Measurements from ENCODE around the gene PAPSS1. TPM values are rescaled to one million over a fixed set of nuclear protein-coding genes. Genes with fewer than 3 reads are reported as not detected.

The PAPSS1 gene
- total RNA-seq, 3 donors from 2014 or later (not counting 1 experiment from before 2014, with no cell fraction given), result 10.2 to 21.3 (median 12.9) TPM

- Histone ChIP-seq H3K36me3 (ENCODE audit: control insufficient read depth, insufficient read depth, low read length) (no peaks in the 10 kb centered on the region), H3K27me3 (ENCODE audit: control insufficient read depth, insufficient read depth, low read length) (no peaks in the 10 kb centered on the region), H3K9me3 (ENCODE audit: control insufficient read depth, insufficient read depth, low read length) (no peaks in the 10 kb centered on the region), H3K27ac (ENCODE audit: low read length) (no peak overlapping the region), H3K4me1 (ENCODE audit: control insufficient read depth, insufficient read depth, low read length) (no peaks in the 10 kb centered on the region), H3K4me3 (ENCODE audit: low read length) (no peak overlapping the region)
- WGBS (ENCODE audit: insufficient coverage), result 100% methylated on average over 3 of the region's 4 CpGs
- Mint-ChIP-seq H3K27ac (no peak overlapping the region), H3K27me3 (ENCODE audit: low read depth in 2 of 2) (no peaks in the 10 kb centered on the region), H3K9me3 (no peaks in the 10 kb centered on the region), H3K4me3 (no peak overlapping the region), H3K4me1 (no peaks in the 10 kb centered on the region), H3K36me3 (no peaks in the 10 kb centered on the region)
- TF ChIP-seq CTCF (IDR thresholded peaks at IDR 0.05), result no peak
- DNase-seq, result no peak
- no peak for ATAC-seq
- intact Hi-C loops (cut with micrococcal nuclease), result no loop called here
Observed at GRCh38 chr4:107603430-107603829, 116.6 kb downstream of the PAPSS1 start.

- DNase-seq, result no peak
- H3K9me3 ChIP-seq (ENCODE audit: control insufficient read depth, insufficient read depth, low read length), result no peaks in the 10 kb centered on the region
Observed at GRCh38 chr4:107600983-107601382, 119.1 kb downstream of the PAPSS1 start.

GRCh38 chr4:107600436-107600835, 119.6 kb downstream of the PAPSS1 start:
- Mint-ChIP-seq H3K27ac (no peak overlapping the region), H3K4me1 (no peaks in the 10 kb centered on the region), H3K4me3 (no peak overlapping the region), H3K9me3 (no peaks in the 10 kb centered on the region), H3K36me3 (no peaks in the 10 kb centered on the region), H3K27me3 (ENCODE audit: low read depth in 2 of 2) (no peaks in the 10 kb centered on the region)
- Histone ChIP-seq H3K27ac (ENCODE audit: low read length) (no peak overlapping the region), H3K4me1 (ENCODE audit: control insufficient read depth, insufficient read depth, low read length) (no peaks in the 10 kb centered on the region), H3K36me3 (ENCODE audit: control insufficient read depth, insufficient read depth, low read length) (no peaks in the 10 kb centered on the region), H3K27me3 (ENCODE audit: control insufficient read depth, insufficient read depth, low read length) (no peaks in the 10 kb centered on the region), H3K4me3 (ENCODE audit: low read length) (no peak overlapping the region), H3K9me3 (ENCODE audit: control insufficient read depth, insufficient read depth, low read length) (no peaks in the 10 kb centered on the region)
- WGBS (ENCODE audit: insufficient coverage), result 83% methylated on average over 2 of the region's 2 CpGs
- no peak for ATAC-seq
- intact Hi-C loops (cut with micrococcal nuclease), result no loop called here
- no peak for TF ChIP-seq CTCF (IDR thresholded peaks at IDR 0.05)
- DNase-seq, result no peak

More at GRCh38 chr4:107600983-107601382, 119.1 kb downstream of the PAPSS1 start:
- Histone ChIP-seq H3K27ac (ENCODE audit: low read length) (no peak overlapping the region), H3K36me3 (ENCODE audit: control insufficient read depth, insufficient read depth, low read length) (no peaks in the 10 kb centered on the region), H3K27me3 (ENCODE audit: control insufficient read depth, insufficient read depth, low read length) (no peaks in the 10 kb centered on the region), H3K4me3 (ENCODE audit: low read length) (no peak overlapping the region), H3K4me1 (ENCODE audit: control insufficient read depth, insufficient read depth, low read length) (no peaks in the 10 kb centered on the region)
- TF ChIP-seq CTCF (IDR thresholded peaks at IDR 0.05), result no peak
- Mint-ChIP-seq H3K4me3 (no peak overlapping the region), H3K27ac (no peak overlapping the region), H3K9me3 (no peaks in the 10 kb centered on the region), H3K36me3 (no peaks in the 10 kb centered on the region), H3K4me1 (no peaks in the 10 kb centered on the region), H3K27me3 (ENCODE audit: low read depth in 2 of 2) (no peaks in the 10 kb centered on the region)
- no peak for ATAC-seq
- intact Hi-C loops (cut with micrococcal nuclease), result no loop called here

GRCh38 chr4:107599841-107600240, 120.2 kb downstream of the PAPSS1 start:
- ATAC-seq (no peak), DNase-seq (no peak)
- 87% methylated on average over 3 of the region's 3 CpGs for WGBS (ENCODE audit: insufficient coverage)
- no peaks in the 10 kb centered on the region for H3K4me1 Mint-ChIP-seq
- Histone ChIP-seq H3K4me1 (ENCODE audit: control insufficient read depth, insufficient read depth, low read length) (no peaks in the 10 kb centered on the region), H3K36me3 (ENCODE audit: control insufficient read depth, insufficient read depth, low read length) (no peaks in the 10 kb centered on the region), H3K27me3 (ENCODE audit: control insufficient read depth, insufficient read depth, low read length) (no peaks in the 10 kb centered on the region), H3K27ac (ENCODE audit: low read length) (no peak overlapping the region), H3K4me3 (ENCODE audit: low read length) (no peak overlapping the region), H3K9me3 (ENCODE audit: control insufficient read depth, insufficient read depth, low read length) (no peaks in the 10 kb centered on the region)
- no peak for TF ChIP-seq CTCF (IDR thresholded peaks at IDR 0.05)
- no peak overlapping the region for H3K27ac Mint-ChIP-seq
- intact Hi-C loops (cut with micrococcal nuclease), result no loop called here
- no peak overlapping the region for H3K4me3 Mint-ChIP-seq
- no peaks in the 10 kb centered on the region for H3K9me3 Mint-ChIP-seq
- no peaks in the 10 kb centered on the region for H3K27me3 Mint-ChIP-seq (ENCODE audit: low read depth in 2 of 2)
- no peaks in the 10 kb centered on the region for H3K36me3 Mint-ChIP-seq
